Lower leg skin (tissue), 3 donors: ENCODE data around the gene SYNE2.

Experiments
- CTCF ChIP-seq, 3 donors: fragments of 450-650 bp; IDR thresholded peaks; one replicate each; pipeline ENCODE4 v1.5.1; 2016; ENCODE audit warnings: antibody characterized with exemption in 3 of 3, mild to moderate bottlenecking in 3 of 3, moderate library complexity in 2 of 3
- POLR2A ChIP-seq, 2 donors: fragments of 450-650 bp; IDR thresholded peaks; one replicate each; pipeline ENCODE4 v1.6.1; 2016 to 2017; ENCODE audit warnings: antibody characterized with exemption in 2 of 2, mild to moderate bottlenecking in 1 of 2, moderate library complexity in 1 of 2

GRCh38 chr14:64092338-64092737 lies 239.5 kb downstream of the SYNE2 start:
- TF ChIP-seq CTCF (IDR thresholded peaks at IDR 0.05) (no peak), POLR2A (IDR thresholded peaks at IDR 0.05) (no peak)
